ENCODE measurements around the gene BCO1. TPM values are rescaled to one million over a fixed set of nuclear protein-coding genes. Genes with fewer than 3 reads are reported as not detected.

The BCO1 gene
- total and polyA plus RNA-seq, 2 experiments from 2014 or later: not detected

- Histone ChIP-seq H3K9me3 (ENCODE audit: low read depth) (no peaks in the 10 kb centered on the region), H3K27me3 (no peaks in the 10 kb centered on the region), H3K4me1 (ENCODE audit: low read depth) (peaks cover 37% of the 10 kb centered on the region), H3K4me3 (no peak overlapping the region), H3K27ac (no peak overlapping the region), H3K36me3 (no peaks in the 10 kb centered on the region)
- DNase-seq (ENCODE audit: low read depth in 1 of 2, low spot score in 1 of 2): no peak
- TF ChIP-seq CTCF (IDR thresholded peaks at IDR 0.05; ENCODE audit: low read depth, low read length): no peak
Observed at GRCh38 chr16:81327447-81328196, 89.1 kb downstream of the BCO1 start.

- H3K4me3 ChIP-seq: no peak overlapping the region
- no peaks in the 10 kb centered on the region for H3K36me3 ChIP-seq
- DNase-seq (ENCODE audit: low read depth in 1 of 2, low spot score in 1 of 2): peak in 1 of 2 donors; percentile 79
- no peaks in the 10 kb centered on the region for H3K9me3 ChIP-seq (ENCODE audit: low read depth)
- H3K4me1 ChIP-seq (ENCODE audit: low read depth): peaks cover 37% of the 10 kb centered on the region
- peak overlapping the region; percentile 13 for H3K27ac ChIP-seq
- TF ChIP-seq CTCF (IDR thresholded peaks at IDR 0.05; ENCODE audit: low read depth, low read length): no peak
- H3K27me3 ChIP-seq: no peaks in the 10 kb centered on the region
Observed at GRCh38 chr16:81329947-81330346, 91.5 kb downstream of the BCO1 start.

GRCh38 chr16:81333356-81333755, 94.9 kb downstream of the BCO1 start:
- no peak for TF ChIP-seq CTCF (IDR thresholded peaks at IDR 0.05; ENCODE audit: low read depth, low read length)
- H3K9me3 ChIP-seq (ENCODE audit: low read depth): no peaks in the 10 kb centered on the region
- peaks cover 19% of the 10 kb centered on the region for H3K4me1 ChIP-seq (ENCODE audit: low read depth)
- no peak overlapping the region for H3K4me3 ChIP-seq
- no peak for DNase-seq (ENCODE audit: low read depth in 1 of 2, low spot score in 1 of 2)
- no peak overlapping the region for H3K27ac ChIP-seq
- no peaks in the 10 kb centered on the region for H3K36me3 ChIP-seq
- H3K27me3 ChIP-seq: no peaks in the 10 kb centered on the region

DNA sequence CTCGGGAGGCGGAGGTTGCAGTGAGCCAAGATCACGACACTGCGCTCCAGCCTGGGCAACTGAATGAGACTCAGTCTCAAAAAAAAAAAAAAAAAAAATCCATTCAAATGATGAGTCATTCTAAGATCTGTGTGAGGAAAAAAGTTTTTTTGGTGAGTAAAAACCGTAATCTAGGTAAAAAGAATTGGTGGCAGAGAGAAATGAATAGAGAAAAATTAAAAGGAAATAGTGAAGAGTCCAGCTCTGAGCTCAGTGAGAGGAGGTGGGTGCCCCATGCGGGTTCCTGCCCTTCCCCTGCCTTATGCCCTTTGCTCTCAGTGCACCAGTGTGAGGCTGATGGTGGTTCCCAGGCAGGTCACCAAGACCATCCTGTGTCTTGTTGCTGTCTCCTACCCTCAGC, 97.2 kb downstream of the BCO1 start:
- H3K27ac ChIP-seq: no peak overlapping the region
- TF ChIP-seq CTCF (IDR thresholded peaks at IDR 0.05; ENCODE audit: low read depth, low read length): no peak
- no peak overlapping the region for H3K4me3 ChIP-seq
- no peaks in the 10 kb centered on the region for H3K9me3 ChIP-seq (ENCODE audit: low read depth)
- no peaks in the 10 kb centered on the region for H3K36me3 ChIP-seq
- no peak for DNase-seq (ENCODE audit: low read depth in 1 of 2, low spot score in 1 of 2)
- no peaks in the 10 kb centered on the region for H3K4me1 ChIP-seq (ENCODE audit: low read depth)
- no peaks in the 10 kb centered on the region for H3K27me3 ChIP-seq

- no peak for DNase-seq (ENCODE audit: low read depth in 1 of 2, low spot score in 1 of 2)
- Histone ChIP-seq H3K4me3 (no peak overlapping the region), H3K9me3 (ENCODE audit: low read depth) (no peaks in the 10 kb centered on the region), H3K27ac (no peak overlapping the region), H3K27me3 (no peaks in the 10 kb centered on the region), H3K4me1 (ENCODE audit: low read depth) (no peaks in the 10 kb centered on the region), H3K36me3 (no peaks in the 10 kb centered on the region)
- TF ChIP-seq CTCF (IDR thresholded peaks at IDR 0.05; ENCODE audit: low read depth, low read length): no peak
Observed at GRCh38 chr16:81337097-81337496, 98.6 kb downstream of the BCO1 start.

Other genes starting within 250 kb of the BCO1 start
- gene CMC2, start 231.8 kb upstream of the BCO1 start, total RNA-seq: 41.3 and 61.1 TPM in 2 replicates
- gene CMC2, start 231.8 kb upstream of the BCO1 start, polyA plus RNA-seq: 138 and 153 TPM in 2 replicates
- 9.1 and 16.3 TPM in 2 replicates for gene CENPN, start 231.5 kb upstream of the BCO1 start, total RNA-seq
- gene CENPN, start 231.5 kb upstream of the BCO1 start, polyA plus RNA-seq: 22.1 and 28.7 TPM in 2 replicates
- 25.9 and 31.0 TPM in 2 replicates for gene ATMIN, start 202.8 kb upstream of the BCO1 start, total RNA-seq
- 36.5 and 43.3 TPM in 2 replicates for gene ATMIN, start 202.8 kb upstream of the BCO1 start, polyA plus RNA-seq
- 0.60 and 1.9 TPM in 2 replicates for gene C16orf46, start 161.5 kb upstream of the BCO1 start, total RNA-seq
- 0.60 and 1.7 TPM in 2 replicates for gene C16orf46, start 161.5 kb upstream of the BCO1 start, polyA plus RNA-seq
- 15.8 and 26.1 TPM in 2 replicates for gene GCSH, start 142.3 kb upstream of the BCO1 start, total RNA-seq
- 56.2 and 78.9 TPM in 2 replicates for gene GCSH, start 142.3 kb upstream of the BCO1 start, polyA plus RNA-seq
- 20.8 and 30.8 TPM in 2 replicates for gene GAN, start 76.3 kb downstream of the BCO1 start, total RNA-seq
- gene GAN, start 76.3 kb downstream of the BCO1 start, polyA plus RNA-seq: 2.7 and 5.5 TPM in 2 replicates
- gene CMIP, start 206.1 kb downstream of the BCO1 start, total RNA-seq: 16.6 and 22.2 TPM in 2 replicates
- 1.6 and 1.8 TPM in 2 replicates for gene CMIP, start 206.1 kb downstream of the BCO1 start, polyA plus RNA-seq

Measured in cardiac muscle cell (in vitro differentiated cells and primary cell).